ENCODE measurements around the gene AGBL4.
"Not testable (repeated sequence)": the region's sequence is repeated elsewhere in the genome, so short reads cannot be mapped to it uniquely, and the experiment has no call there.

AGBL4 gene

DNA sequence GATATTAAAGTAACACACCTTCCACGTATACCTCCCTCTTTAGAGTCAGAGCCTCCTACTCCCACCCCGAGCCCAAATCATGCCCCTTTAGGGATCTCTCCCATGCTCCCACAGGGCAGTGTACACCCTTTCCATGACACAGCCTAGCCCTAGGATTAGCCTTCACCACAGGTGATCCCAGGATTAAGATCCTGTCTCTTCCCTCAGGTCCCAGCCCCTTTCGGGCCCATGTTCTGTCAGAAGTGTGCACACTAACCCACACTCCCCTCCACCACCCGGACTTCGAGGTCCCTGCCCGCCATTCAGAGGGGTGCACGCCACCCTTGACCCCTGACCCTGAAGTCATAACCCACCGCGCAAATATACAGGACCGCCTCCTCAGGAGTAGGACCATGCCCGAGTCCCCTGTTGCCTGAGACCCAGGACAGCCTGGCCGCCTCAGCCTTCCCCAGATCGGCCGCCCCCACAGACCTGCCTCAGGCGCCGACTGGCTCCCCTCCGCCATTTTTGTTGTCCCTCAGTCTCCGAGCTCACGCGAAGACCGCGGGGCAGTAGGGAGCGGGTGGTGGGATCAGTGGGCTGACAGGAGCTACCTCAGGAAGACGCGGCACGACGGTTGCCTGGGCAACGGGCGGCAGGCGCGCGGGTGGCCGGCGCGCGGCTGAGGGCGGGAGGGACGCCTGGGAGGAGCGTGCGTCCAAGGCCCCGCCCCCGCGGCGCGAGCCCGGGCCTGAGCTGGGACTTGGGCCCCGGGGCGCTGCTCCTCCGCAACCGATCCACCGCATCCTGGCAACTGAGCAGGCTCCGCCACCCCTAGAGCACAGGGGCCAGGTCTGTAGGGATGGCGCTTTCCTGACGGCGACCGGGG, at the start of gene AGBL4:
Gene AGBL4, minus strand, starts transcription at position 663 of the 868 bp plus-strand sequence.
- DNase-seq: peak in 53 of 58 donors; percentile 5 to 82 (median 55)

DNA sequence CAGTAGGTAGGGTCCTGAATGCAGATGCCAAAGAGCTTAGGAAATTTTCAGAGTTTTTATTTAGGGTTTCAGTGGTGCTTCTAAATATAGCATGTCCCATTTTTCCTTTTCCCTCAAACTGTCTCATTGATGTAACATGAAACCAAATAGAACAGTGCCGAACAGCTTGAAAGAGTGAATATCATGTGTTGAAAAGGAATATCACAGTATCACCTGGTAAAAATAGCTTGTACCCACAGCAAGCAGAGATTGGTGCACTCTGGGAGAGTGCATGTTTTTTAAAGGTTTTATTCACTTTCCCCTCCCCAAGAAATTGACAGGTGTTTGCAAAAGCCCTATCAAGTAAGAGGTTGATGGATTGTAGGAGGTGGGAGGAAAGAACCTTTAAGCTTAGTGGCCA, 43.1 kb upstream of the AGBL4 start:
- no peak for DNase-seq

DNA sequence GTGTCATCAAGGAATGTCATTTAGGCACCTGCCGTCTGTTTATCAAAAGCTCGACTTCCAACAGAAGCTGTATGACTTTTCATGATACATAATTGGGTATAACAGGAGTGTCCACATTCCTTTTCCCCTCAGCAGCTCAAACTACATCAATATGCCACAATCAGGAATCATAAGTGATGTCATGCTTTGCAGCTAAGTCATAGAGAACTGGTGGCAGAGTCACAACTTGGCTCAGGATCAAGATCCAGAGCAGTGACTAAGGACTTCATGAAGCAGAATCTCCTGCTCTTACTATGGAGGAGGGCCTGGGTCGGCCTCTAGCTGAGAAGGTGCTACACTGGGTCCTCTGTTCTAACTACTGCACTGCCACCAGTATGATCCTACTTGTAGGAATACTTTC, 36.5 kb upstream of the AGBL4 start:
- DNase-seq: no peak

DNA sequence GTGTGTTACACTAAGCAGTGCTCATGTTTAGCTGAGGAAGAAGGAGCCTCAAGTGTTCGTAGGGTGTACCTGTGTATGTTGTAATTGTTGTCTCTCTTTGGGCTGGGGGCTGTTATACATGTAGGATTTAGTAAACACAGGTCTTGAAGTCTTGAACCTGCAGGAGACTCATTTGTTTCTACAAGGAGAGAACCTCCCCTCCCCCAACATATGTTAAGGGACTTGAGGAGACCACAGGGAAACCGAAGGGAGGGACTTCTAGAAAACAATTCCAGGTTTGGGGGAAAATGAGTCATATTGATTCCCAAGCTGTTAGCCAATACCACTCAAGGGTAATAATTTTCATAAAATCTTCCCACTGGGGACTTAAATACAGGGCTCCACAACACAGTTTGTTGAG, 25.0 kb upstream of the AGBL4 start:
- DNase-seq: no peak

DNA sequence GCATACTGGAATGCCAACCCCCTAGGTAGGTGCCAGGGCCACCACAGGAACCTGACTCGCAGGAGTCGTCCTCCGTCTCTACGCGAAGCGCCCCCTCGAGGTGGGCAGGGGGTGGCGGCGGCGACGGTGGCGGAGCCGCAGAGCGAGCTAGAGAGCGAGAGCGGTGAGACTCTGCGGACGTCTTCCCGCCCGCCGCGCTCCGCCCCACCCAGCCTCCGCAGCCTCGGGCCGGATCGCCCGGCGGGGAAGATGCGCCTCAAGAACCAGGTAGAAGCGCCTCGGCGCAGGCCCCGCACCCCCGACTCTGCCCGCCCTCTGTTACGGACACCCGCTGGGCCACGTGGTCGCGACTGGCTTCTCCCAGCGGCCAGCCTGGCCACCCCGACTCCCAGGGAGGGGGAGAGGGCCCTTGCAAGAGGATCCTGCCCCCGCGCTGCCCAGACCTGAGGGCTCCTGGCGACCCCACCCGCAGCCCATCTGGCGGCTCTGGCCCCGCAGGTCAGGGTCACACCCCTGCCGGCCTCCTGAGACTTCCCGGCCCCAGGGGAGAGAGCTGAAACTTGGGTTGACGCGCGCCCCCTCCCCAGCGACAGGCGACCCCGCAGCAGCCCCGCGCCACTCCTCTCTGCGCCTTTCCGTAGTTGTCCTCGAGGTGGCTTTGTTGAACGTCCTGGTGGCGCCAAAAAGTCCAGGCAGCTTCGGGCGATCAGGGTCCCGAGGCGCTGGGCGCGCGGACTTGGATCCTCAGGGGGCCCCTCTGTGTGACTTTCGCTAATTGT, 24.4 kb upstream of the AGBL4 start:
- DNase-seq: peak in 32 of 58 donors; percentile 1 to 76 (median 18)

DNA sequence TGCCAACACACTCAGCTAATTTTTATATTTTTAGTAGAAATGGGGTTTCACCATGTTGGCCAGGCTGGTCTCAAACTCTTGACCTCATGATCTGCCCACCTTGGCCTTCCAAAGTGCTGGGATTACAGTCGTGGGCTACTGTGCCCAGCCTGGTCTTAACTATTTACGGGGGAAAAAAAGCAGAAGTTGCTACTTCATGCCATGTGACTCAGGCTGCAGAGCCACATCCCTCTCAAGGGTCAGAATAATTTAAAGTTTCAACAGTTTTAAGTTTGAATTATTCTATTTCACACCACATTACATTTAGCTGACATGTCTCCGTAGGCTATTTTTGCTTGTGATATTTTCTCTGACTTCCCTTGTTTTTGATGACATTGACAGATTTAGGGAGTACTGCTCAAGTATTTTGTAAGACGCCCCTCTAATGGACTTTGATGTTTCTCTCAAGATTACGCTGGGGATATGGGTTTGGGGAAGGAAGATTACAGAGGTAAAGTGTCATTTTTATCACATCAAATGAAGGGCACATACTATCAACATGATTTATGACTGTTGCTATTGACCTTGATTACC, 14.6 kb upstream of the AGBL4 start:
- DNase-seq: no peak

DNA sequence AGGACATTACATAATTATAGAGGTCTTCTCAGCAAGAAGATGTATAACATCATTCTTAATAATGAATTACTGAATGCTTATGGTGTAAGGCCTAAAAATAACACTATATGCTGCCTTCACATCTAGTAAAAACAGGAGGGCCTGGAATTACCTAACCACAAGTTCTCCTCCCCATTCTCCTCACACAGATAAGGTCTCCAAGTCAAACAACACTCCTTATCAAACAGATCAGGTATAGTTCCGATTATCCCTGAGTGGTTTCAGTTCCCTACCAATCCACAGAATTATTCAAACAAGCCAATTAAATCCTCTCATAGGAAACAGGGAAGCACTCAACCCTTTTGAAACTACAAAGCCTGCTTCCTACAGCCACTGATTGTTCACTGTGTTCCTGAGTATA, 4.0 kb upstream of the AGBL4 start:
- DNase-seq: no peak

DNA sequence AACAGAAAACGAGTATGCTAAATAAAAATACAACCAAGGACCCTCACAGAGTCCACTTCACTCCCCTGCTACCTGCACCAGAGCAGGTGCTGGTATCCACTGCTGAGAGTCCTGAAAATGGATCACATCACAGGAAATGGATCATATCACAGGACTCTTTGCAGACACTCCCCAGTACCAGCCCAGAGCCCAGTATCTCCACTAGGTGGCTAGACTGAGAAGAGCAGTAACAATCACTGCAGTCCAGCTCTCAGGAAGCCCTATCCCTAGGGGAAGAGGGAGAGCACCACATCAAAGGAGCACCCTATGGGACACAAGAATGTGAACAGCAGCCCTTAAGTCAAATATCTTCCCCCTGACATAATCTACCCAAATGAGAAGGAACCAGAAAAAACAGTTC, 28.0 kb downstream of the AGBL4 start:
- no peak for DNase-seq

DNA sequence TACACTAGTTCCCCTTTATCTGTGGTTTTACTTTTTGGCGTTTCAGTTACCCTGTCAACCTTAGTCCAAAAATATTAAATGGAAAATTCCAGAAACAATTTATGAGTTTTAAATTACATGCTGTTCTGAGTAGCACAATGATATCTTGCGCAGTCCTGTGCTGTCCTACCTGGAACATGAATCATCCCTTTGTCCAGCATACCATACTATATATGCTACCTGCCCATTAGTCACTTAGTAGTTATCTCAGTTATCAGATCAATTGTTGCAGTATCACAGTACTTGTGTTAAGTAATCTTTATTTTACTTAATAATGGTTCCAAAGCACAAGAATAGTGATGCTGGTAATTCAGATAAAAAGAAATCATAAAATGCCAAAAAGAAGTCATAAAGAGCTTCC, 52.7 kb downstream of the AGBL4 start:
- DNase-seq: no peak

DNA sequence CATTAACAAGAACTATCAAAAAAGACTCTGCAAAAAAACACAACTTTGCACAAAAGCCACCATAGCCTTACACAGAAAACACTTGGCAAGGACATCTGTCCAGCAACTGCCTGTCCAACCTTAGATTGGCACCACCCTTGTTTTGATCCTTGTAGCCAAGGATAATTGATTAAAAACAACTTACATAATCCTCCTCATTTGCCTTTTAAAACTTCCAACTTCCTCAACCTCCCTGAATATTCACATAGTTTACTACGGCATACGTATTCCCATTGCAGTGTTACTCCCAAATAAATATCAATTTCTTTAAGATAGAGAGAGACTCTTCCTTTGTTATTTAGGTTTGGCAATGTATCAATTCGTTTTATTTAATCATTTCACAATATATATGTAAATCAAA, 72.4 kb downstream of the AGBL4 start:
- no peak for DNase-seq

DNA sequence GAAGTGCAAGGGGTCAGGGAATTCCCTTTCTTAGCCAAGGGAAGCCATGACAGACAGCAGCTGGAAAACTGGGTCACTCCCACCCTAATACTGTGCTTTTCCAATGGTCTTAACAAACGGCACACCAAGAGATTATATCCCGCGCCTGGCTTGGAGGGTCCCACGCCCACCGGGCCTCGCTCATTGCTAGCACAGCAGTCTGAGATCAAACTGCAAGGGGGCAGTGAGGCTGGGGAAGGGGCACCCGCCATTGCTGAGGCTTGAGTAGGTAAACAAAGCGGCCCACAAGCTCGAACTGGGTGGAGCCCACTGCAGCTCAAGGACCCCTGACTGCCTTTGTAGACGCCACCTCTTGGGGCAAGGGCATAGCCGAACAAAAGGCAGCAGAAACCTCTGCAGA, 108.5 kb downstream of the AGBL4 start:
- DNase-seq: not testable (repeated sequence)

DNA sequence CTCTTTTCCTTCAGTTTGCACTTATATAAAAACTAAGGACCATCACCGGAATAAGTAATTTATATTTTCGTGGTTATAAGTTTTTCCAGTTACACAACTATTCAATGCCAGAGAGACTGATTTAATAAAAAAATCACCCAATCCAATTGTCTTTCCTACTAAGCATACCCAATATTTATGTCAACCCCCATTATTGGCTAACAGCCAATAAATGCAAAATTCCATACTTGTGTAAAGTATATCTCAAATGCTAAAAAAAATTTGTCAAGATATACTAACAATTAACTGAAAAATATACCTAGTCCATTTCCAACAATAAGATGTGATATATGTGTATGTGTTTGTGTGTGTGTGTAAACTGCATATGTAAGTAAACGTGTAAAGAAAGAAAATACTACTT, 117.4 kb downstream of the AGBL4 start:
- DNase-seq: no peak

DNA sequence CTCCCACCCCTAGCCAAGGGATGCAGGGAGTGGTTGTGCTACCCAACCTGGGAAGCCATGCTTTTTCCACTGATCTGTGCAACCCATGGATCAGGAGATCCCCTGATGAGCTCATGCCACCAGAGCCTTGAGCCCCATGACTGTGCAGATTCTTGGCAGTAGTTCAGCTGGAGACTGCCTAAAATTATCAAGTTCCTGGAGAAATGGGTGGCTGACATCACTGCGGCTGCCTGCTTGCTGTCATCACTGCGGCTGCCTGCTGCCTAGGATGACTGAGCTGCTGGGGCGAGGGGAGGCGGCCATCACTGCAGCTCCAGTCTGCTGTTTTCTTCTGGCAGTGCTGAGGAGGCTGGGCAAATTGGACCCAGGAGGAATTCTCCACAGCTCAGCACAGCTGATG, 159.2 kb downstream of the AGBL4 start:
- no peak for DNase-seq

DNA sequence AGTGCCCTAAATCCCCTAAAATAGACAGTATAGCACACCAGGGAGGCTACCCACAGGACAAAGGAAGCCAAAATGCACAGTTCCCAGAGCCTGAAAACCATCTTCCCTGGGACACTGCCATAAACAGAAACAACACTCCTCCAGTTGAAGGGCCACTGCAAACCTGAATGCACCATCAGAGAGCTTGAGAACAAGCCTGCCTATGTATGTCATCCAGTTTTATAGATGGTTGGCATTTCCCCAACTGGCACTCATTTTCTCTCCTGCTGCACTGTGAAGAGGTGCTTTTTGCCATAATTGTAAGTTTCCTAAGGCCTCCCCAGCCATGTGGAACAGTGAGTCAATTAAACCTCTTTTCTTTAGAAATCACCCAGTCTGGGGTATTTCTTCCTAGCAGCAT, 169.0 kb downstream of the AGBL4 start:
- no peak for DNase-seq

DNA sequence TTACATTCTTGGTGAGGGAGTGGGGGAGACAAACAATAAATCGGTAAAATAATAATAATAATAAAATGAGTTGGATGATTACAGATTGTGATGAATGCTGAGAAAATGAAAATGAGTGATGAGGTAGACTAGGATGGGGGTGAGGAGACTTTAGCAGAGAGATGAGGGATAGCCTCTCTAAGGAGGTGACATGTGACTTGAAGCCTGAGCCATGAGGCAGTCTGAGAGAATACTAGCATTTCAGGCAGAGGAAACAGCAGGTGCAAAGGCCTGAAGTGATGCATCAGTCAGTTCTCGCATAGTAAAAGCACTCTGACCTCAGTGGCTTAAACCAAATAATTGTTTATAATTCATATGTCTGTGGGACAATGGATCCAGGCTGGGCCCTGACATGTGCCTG, 181.2 kb downstream of the AGBL4 start:
- no peak for DNase-seq

DNA sequence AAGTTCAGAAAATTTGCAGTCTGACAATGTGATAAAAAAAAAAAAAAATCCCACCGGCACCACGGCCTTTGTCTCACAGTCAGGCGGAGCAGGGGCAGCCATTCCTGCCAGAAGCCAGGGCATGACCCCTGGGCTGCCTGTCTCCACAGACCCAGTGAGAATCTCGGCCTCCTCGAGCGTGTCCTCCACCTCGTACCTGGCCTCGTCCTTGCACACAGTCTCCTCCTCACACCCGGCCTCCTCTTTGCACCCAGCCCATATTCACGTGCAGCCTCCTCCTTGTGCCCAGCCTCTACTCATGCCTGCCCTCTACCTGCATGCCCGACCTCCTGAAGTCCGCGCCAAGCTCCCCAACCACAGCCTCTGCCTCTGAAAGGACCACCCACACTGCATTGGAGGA, 182.0 kb downstream of the AGBL4 start:
- no peak for DNase-seq

DNA sequence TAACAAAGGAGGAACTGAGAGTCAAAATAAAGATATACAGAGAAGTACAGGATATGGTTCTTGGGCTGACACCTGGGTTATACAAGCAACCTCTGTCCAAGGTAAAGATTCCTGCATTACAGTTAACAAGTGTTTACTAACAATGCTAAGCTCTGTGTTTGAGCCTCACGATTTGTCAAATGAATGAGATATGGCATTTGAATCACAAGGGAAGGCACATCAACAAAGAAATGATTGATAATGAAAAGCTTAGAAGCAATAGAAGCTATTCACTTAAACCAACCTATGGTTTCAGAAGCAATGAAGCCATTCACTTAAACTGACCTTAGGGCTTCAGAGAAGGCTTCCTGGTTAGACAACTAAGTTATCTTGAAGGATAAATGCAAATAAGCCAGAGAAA, 199.5 kb downstream of the AGBL4 start:
- DNase-seq: no peak

DNA sequence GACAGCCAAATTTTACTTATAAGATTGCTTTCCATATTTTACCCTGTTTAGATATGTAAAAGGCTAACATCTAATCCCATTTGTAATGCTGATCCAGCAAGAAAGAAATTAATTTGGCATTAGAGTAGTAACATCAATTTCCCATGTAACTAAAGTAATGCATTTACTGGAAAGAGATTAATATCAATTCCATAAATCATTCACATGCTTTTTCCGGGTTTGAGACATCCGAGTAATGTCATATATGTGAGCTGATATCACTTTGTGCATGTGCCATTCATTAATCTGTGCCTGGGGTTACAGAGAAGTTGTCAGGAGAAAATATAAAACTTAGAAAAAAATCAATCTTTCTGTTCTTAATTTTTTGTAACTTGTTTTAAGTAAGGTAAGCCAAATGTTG, 206.1 kb downstream of the AGBL4 start:
- DNase-seq: no peak

DNA sequence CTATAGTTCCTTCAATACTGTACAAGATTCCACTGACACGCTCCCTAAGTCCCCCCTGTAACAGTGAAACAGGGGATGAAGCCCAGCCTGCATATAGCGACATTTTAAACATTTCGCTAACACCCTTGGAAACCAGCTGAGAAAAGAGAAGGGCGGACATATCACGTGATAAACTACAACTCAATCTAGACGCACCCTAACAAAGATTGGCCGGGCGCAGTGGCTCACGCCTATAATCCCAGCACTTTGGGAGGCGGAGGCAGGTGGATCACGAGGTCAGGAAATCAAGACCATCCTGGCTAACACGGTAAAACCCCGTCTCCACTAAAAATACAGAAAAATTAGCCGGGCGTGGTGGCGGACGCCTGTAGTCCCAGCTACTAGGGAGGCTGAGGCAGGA, 236.7 kb downstream of the AGBL4 start:
- not testable (repeated sequence) for DNase-seq

DNA sequence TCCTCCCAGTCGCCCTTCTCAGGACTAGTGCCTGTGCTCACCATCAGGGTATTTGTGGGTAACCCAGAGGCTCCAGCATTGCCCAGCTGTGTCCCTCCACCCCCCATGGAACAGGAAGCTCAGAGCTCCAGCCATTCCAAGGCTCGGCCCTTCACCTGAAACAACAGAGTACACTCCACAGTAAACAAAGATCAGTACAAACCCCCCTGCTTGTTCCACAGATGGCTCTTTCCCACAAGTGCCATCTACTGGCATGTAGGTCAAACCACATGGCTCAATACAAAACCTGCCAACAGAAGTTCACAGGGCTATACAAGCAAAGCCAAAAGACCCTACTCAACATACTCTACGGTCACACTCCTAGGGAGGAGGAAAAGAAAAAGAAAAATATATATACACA, 258.7 kb downstream of the AGBL4 start:
- no peak for DNase-seq

DNA sequence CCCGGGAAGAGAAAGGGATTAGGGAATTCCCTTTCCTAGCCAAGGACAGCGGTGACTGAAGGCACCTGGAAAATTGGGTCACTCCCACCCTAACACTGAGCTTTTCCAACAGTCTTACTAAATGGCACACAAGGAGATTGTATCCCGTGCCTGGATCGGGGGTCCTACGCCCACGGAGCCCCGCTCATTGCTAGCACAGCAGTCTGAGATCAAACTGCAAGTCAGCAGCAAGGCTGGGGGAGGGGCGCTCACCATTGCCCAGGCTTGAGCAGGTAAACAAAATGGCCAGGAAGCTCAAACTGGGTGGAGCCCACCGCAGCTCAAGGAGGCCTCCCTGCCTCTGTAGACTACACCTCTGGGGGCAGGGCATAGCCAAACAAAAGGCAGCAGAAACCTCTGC, 285.6 kb downstream of the AGBL4 start:
- DNase-seq: not testable (repeated sequence)

DNA sequence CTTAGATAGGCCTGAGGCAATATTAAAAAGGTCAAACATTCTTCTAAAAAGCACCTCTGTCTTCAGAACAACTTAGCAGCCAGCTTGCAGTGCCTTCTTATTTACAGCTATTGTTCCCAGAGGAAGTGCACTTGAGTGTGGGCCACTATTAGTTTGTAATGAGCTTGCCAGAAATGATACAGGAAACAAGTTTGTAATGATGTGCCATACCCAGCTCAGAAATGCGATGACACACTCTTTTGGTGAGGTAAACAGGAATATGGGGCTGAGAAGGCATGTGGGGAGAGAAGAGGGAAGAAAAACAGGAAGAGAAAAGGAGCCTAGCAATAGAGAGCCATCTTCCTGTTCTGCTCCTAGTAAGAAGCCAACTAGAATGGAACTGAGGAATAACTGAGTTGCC, 295.4 kb downstream of the AGBL4 start:
- DNase-seq: no peak
